ENCODE measurements around the gene GRAMD1A.
A peak's percentile ranks its signal among the peaks of the same experiment; 100 is the strongest.
"Not testable (repeated sequence)": the region's sequence is repeated elsewhere in the genome, so short reads cannot be mapped to it uniquely, and the experiment has no call there.

GRAMD1A gene

DNA sequence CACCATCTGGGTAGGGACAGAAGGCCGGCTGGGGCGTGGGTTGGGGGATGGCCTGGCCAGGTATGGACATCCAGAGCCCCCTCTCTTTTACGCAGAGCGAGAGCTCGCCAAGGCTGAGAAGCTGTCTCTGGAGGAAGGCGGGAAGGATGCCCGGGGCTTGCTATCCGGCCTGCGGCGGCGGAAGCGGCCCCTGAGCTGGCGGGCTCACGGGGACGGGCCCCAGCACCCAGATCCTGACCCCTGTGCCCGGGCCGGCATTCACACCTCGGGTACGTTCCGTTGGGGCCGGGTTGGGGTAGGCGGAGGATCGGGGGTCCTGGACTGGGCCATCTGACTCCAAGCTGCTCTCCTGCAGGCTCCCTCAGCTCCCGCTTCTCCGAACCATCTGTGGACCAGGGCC is 21.5 kb downstream of the GRAMD1A start:
- DNase-seq, result no peak

DNA sequence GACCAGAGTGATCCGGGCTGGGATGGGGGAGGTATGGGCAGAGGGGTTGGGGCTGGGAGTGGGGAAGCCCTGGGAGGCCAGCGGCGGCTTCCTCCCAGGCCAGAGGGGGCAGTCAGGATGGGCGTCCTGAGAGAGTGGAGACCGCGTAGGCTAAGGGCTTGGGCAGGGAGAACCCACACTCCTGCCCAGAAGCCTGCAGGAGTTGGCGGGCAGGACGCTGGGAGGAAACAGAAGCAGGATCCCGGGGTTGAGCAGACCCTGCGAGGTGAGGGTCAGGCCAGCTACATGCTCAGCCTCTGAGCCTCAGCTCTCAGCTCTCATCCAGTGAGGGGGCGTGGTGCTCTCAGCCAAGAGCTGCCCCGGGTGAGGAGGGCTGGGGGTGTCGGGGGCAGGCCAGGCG is 22.3 kb downstream of the GRAMD1A start:
- no peak for DNase-seq

DNA sequence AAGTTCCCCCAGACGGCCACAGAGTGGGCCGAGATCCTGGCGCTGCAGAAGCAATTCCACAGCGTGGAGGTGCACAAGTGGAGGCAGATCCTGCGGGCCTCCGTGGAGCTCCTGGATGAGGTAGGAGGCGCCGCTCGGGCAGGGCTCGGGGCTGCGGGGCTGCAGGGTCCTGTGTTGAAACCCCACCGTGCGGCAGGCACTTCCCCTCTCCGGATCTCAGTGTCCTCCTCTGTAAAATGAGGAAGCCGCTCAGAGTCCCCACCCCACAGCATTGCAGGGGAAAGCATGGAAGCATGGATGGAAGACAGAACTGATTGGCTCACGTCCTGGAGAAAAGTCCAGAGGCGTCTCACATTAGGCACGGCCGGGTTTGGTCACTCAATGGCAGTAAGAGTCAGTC is 23.3 kb downstream of the GRAMD1A start:
- DNase-seq, result no peak

DNA sequence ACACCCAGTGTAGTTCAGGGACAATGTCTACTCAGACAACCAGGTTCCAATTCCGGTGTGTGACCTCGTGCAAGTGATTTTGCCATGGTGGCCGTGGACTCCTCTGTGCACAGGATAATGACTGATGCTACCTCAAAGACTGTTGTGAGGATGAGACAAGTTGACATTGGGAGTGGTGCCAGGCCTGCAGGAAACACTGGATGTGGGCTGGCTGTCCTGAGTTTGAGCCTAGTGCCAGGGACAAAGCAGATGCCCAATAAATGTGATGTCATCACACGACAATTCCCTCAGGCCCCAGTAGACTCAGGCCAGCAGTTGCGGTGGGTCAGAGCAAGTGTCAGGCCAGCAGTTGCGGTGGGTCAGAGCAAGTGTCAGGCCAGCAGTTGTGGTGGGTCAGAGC is 24.0 kb downstream of the GRAMD1A start:
- no peak for DNase-seq

DNA sequence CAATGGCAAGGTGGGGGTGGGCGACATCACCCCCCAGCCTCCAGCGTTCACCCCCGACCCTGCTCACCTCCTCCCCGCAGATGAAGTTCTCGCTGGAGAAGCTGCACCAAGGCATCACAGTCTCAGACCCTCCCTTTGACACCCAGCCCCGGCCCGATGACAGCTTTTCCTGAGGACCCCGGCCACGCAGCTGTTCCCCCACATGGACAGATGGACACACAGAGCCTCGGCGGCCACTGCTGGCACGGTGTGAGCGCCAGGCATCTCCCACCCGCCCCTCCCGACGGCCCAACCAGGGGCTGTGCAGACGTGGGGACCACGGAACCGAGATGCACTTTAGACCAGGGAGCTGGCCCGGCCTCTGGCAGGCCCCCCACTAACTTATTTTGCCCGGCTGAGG is 25.8 kb downstream of the GRAMD1A start:
- DNase-seq, result no peak

DNA sequence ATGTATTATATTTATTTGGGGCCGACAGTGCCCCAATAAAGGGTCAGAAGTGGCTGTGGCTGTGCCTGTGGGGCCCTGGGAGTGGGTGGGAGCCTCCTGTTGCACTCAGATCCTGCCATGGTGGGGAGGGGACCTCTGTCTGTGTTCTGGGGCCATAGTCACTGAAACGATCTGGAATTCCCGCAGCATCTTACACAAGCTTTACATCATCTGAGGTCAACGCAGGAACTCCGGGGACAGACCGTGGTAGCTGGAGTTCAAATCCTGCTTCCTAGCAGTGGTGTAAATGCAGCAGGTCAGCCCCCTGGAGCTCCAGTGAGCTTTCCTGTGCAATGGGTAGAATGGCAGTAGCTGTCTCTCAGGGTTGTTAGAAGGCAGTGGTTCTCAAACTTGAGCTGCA is 26.3 kb downstream of the GRAMD1A start:
- no peak for DNase-seq

DNA sequence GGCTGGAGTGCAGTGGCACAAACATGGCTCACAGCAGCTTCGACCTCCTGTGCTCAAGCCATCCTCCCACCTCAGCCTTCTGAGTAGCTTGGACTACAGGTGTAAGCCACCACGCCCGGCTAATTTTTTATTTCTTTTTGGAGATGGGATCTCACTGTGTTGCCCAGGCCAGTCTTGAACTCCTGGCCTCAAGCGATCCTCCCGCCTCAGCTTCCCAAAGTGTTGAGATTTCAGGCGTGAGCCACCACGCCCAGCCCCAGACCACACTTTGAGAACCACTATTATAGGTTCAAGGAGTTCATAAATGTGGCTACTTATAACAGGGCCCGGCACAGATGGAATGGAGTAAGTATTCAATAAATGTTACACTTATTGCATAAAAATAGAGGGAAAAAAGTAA is 26.9 kb downstream of the GRAMD1A start:
- DNase-seq, result no peak

DNA sequence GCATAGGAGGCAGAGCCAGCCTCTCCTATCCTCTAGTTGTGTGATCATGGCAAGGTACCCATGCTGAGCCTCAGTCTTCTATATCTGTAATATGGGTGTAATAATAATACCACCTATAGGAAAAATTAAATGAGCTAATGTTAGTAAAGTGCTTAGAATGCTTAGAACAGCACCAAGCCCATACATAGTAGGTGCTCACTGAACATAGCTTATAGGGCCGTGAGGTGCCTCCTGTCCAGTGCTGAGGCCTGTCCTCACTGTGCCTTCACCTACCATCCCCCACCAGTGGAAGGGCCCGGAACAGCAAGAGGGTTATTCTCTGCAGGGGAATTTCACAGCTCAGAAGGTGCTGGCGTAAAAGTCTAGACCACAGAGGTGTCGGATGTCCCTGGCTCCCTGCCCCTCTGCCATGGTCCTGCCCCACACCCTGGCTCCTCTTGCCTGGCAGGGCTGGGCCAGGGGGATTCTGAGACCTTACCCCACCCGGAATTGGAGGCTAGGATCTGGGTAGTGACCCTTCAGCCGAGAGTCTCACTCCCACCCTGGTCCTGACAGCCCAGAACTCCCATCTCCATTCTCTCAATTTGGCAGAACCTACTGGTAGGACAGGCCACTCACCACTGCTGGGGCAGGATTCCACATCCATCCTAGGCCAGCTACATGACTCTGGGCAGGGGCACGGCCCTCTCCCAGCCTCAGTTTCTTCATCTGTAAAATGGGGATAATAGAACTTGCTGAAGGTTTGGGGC is 27.9 kb downstream of the GRAMD1A start:
- DNase-seq, result no peak

DNA sequence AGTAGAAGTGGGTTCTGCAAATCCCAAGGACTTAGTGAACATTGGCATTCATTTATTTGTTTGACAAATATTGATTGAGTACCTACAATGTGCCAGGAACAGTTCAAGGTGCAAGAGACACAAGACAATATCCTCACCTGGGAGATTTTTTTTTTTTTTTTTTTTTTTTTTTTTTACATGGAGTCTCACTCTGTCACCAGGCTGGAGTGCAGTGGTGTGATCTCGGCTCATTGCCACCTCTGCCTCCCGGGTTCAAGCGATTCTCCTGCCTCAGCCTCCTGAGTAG is 28.4 kb downstream of the GRAMD1A start:
- not testable (repeated sequence) for DNase-seq

DNA sequence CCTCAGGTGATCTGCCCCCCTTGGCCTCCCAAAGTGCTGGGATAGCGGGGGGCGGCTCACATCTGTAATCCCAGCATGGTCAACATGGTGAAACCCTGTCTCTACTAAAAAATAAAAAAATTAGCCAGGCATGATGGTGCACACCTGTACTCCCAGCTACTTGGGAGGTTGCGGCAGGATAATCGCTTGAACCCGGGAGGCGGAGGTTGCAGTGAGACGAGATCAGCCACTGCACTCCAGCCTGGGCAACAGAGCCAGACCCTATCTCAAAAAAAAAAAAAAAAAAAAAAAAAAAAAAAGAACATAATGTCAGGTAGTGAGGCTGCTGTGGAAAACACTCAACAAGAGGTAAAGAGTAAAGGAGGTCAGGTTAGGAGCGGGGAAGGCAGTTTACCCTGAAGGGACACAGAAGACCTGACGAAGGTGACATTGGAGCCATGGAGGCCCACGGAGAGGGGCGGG is 29.2 kb downstream of the GRAMD1A start:
- not testable (repeated sequence) for DNase-seq

DNA sequence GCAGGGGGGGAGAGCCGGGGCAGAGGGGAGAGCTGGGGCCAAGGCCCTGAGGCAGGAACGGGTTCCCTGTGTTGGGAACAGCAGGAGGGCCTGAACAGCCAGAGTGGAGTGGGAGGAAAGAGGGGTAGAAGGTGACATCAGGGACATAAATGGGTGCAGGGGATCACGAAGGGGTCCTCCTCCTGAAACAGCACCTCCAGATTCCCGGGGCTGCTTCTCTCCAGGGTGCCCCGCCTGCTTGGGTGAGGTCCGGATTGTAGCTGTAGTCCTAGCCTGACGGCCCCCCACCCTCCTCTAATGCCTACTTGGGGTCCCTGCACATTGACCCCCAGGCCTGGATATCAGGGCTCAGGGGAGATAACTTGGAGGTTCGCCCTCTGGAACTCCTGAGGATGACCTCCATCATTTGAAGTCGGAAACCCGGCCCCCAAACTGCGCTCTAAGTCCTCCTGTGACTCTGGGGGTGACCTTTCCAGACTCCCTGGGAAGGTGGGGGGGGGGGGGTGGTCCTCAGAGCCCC is 29.7 kb downstream of the GRAMD1A start:
- DNase-seq, result no peak

DNA sequence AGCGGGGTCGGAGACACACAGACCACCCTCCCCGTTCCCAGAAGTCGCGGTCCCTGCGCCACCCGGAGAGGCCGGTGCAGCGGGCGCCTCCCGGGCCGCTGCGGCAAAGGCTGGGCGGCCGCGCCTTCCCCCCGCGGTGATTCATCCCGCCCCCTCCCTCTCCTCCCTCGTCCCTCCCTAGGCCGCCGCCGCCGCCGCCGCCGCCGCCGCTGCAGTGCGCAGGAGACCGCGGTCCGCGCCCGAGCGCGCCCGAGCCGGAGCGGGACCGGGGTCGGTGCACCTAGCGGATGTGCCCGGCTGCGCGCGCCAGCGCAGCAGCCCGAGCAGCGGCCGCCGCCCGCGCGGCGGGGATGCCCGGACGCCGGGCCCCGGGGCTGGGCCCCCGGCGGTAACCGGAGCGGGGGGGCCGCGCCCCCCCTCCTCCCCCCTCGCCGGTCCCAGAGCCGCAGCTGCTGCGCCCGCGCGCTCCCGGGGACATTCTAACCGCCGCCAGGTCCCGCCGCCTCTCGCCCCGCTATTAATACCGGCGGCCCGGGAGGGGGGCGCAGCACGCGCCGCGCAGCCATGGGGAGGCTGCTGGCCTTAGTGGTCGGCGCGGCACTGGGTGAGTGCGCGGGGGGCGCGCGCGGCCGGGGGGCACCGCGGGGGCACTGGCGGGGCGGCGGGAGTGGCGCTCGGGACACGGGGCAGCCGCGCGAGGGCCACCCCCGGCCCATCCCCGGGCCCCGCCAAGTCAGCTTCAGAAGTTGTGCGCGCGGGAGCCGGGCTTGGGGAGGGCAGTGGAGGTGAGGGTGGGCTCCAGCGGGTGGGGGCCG is 30.3 kb downstream of the GRAMD1A start, which contains the start of gene SCN1B:
Gene SCN1B (plus strand): TSS at position 214 of the 815 bp plus-strand sequence. CDS start 351 bp downstream, at position 565.
- DNase-seq, result peak; percentile 39

DNA sequence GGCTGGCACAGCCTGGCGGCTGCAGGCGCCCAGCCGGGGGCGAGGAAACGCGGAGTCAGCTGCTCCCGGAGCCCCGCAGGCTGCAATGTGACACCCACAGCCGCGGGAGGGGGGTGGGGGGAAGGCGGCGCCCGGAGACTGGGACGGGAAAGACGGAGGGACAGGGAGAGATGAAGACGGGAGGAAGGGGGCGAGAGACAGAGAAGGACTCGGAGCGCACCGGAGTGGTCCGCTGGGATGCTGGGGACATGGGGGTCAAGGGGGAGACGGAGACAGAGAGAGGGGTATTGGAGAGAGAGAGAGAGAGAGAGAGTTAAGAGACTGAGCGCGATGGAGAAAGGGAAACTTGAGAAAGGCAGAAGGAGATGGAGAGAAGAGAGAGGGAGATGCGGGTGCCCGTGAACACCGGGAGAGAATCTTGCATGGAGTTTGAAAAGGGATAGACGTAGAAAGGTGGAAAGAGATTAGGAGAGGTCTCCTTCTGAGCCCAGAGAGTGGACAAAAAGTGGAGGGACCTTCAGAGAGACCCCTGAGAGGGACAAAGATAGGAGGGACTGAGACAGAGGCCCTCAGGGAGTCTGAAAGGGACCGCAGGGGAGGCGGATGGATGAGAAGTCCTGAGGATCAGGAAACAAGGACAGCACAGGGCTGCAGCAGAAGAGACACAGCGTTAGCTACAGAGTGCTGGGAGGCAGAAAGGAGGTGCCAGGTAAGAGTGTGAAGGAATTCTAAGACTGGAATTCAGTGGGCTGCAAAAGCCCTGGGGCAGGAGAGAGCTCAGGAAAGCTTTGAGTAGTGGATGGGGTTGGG is 31.2 kb downstream of the GRAMD1A start:
- no peak for DNase-seq

DNA sequence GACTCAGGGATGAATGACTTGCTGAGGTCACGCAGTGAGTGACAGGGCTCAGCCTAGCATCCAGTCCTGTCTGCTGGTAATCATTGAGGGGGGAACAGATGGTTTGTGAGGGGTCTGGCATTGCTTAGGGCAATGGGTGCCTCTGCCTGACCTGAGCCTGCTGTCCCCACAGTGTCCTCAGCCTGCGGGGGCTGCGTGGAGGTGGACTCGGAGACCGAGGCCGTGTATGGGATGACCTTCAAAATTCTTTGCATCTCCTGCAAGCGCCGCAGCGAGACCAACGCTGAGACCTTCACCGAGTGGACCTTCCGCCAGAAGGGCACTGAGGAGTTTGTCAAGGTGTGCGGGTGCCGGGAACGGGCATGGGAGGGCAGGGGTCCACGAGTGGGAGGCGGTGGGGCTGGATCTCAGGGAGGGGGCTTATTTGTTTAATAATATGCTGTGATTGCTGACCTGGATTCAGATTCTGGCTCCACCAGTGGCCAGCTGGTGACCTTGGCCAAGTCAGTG is 32.3 kb downstream of the GRAMD1A start:
- no peak for DNase-seq

DNA sequence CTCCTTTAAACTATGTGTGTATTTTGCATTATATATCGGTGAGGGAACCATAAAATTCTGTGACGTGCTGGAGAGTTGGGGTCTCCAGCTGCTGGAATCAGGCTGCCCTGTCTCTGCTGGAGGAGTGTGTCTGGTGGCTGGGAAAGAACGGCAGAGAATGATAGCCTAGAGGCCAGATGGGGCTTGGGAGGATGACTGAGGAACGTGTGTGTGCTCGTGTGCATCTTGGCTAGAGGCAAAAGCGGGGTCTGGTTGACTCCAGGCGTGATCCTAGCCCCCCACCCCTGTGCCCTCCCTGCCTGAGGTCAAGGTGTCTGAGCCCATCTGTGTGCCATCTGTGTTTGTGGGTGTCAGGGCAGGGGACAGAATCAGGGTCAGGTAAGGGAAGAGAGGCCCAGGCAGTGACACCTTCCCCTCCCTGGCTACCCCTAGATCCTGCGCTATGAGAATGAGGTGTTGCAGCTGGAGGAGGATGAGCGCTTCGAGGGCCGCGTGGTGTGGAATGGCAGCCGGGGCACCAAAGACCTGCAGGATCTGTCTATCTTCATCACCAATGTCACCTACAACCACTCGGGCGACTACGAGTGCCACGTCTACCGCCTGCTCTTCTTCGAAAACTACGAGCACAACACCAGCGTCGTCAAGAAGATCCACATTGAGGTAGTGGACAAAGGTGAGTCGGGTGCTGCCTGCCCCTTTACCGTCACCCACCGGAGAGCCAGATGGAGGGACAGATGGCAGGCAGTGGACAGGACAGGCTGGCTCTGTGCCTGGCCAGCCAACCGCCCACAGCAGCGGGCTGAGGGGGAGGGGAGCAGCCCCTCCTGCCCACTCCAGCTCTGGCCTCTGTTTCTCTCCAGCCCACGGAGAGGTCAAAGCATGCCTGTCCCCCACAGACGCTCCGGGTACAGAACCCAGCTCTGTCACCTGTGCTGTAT is 33.2 kb downstream of the GRAMD1A start:
- DNase-seq, result no peak

DNA sequence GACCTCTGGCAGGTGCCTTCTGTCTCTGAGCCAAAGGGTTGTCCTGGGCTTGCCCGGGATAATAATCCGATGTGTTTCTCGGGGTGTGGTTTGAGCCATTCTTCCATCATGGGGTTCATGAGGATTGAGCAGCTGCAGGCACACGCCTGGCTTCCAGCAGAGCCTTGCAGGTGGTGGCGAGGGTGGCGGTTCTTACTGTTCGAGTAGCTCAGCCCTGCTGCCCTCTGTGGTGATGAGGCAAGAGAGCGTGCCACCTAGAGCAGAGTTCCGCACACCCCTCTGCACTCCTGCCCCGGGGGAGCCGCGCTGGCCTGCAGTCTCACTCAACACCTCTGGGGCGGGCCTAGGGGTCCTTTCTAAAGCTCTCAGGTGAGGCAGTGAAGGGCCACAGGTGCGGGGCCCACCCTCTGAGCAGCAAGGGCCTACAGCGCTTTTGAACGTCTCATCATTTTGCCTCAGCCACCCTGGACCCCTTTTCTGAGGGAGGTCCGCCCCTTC is 33.9 kb downstream of the GRAMD1A start:
- DNase-seq, result no peak

DNA sequence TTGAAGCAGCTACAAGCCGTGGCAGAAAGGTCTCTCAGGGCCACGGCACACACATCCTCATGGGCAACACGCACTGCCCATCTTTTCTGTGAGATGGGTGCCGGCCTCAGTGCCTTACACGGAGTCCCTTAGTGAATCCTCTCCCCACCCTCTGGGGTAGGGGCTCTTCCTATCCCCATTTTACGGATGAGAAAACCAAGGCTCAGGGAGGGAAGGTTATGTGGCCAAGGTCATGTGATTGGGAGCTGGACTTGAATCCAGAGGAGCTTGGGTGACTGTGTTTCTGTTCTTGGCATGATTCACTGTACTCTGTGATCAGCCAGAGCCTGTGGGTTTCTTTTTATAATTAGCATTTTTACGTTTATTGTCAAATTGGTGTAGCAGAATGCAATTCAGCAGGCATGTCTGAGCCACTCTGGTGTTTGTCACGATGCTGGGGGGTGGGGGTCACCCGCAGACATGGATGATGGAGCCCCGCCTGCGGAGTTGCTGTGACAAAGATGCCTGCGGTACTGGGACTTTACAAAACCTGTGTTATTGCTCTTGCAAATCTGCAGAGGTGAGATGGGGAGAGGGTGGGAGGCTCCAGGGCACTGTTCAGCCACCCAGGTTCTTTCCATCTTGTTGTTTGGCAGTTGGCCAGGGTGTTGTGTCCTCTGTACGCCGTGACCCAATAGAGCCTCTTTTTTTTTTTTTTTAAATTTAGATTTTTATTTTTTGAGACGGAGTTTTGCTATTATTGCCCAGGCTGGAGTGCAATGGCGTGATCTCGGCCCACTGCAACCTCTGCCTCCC is 34.7 kb downstream of the GRAMD1A start:
- DNase-seq, result no peak

DNA sequence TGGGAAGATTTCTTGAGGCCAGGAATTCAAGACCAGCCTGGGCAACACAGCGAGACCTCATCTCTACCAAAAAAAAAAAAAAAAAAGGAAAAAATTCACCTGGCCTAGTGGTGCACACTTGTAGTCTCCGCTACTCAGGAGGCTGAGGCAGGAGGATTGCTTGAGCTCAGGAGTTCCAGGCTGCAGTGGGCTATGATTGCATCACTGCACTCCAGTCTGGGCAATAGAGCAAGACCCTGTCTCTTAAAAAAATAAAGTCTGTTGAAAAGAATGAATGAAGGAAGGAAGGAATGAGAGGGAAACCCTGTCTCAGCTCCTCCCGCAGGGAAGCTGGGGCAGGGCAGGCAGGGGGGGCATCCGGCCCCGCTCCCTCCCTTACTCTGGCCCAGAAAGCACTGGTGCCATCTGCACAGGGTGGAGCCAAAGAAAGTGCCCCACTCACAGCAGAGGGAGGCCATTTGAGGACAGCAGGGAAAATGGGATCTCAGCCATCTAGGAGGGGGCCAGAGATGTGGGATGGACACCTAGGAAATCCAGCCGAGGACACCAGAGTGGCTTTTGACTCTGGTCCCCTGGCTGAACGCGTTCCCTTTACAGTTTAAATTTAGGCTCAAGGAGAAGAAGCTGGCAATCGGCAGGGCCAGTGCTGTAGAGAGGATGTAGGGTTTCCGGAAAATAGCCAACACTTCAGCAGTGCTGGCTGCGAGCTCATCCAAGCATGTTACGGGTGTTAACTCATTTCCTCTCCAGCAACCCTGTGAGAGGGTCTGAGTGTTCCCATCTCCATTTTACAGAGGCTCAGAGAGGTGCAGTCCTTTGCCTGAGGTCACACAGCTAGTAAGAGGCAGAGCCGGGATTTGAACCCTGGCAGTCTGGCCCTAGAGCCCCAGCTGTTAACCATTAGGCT is 37.8 kb downstream of the GRAMD1A start:
- DNase-seq, result no peak
